ENCODE results near the gene PTPRD.

PTPRD gene

GRCh38 chr9:9299134-9299533 lies 1313.7 kb downstream of the PTPRD start:
- DNase-seq (ENCODE audit: low spot score) = no peak
- in situ Hi-C loops (cut with MboI; ENCODE audit: low sequenced_read_pairs, unreplicated experiment) = no loop called here
- no peak for TF ChIP-seq CTCF (IDR thresholded peaks at IDR 0.05; ENCODE audit: borderline replicate concordance, control extremely low read depth, extremely low read depth, insufficient read depth, missing control alignments)

- DNase-seq (ENCODE audit: low spot score) = no peak
- in situ Hi-C loops (cut with MboI; ENCODE audit: low sequenced_read_pairs, unreplicated experiment) = no loop called here
- TF ChIP-seq CTCF (IDR thresholded peaks at IDR 0.05; ENCODE audit: borderline replicate concordance, control extremely low read depth, extremely low read depth, insufficient read depth, missing control alignments) = no peak
Measured at GRCh38 chr9:9286001-9286400, 1326.8 kb downstream of the PTPRD start.

GRCh38 chr9:9284201-9284600 lies 1328.6 kb downstream of the PTPRD start:
- in situ Hi-C loops (cut with MboI; ENCODE audit: low sequenced_read_pairs, unreplicated experiment) = no loop called here
- TF ChIP-seq CTCF (IDR thresholded peaks at IDR 0.05; ENCODE audit: borderline replicate concordance, control extremely low read depth, extremely low read depth, insufficient read depth, missing control alignments) = no peak
- no peak for DNase-seq (ENCODE audit: low spot score)

GRCh38 chr9:9283159-9283986 lies 1329.4 kb downstream of the PTPRD start:
- TF ChIP-seq CTCF (IDR thresholded peaks at IDR 0.05; ENCODE audit: borderline replicate concordance, control extremely low read depth, extremely low read depth, insufficient read depth, missing control alignments) = no peak

GRCh38 chr9:9275601-9276000 lies 1337.2 kb downstream of the PTPRD start:
- no peak for DNase-seq (ENCODE audit: low spot score)
- TF ChIP-seq CTCF (IDR thresholded peaks at IDR 0.05; ENCODE audit: borderline replicate concordance, control extremely low read depth, extremely low read depth, insufficient read depth, missing control alignments) = no peak
- in situ Hi-C loops (cut with MboI; ENCODE audit: low sequenced_read_pairs, unreplicated experiment) = no loop called here

More at GRCh38 chr9:9283159-9283986, 1329.4 kb downstream of the PTPRD start:
- in situ Hi-C loops (cut with MboI; ENCODE audit: low sequenced_read_pairs, unreplicated experiment) = no loop called here
- DNase-seq (ENCODE audit: low spot score) = no peak

GRCh38 chr9:9257999-9258498 lies 1354.8 kb downstream of the PTPRD start:
- DNase-seq (ENCODE audit: low spot score) = no peak
- TF ChIP-seq CTCF (IDR thresholded peaks at IDR 0.05; ENCODE audit: borderline replicate concordance, control extremely low read depth, extremely low read depth, insufficient read depth, missing control alignments) = no peak
- in situ Hi-C loops (cut with MboI; ENCODE audit: low sequenced_read_pairs, unreplicated experiment) = no loop called here

Data from GM13976 (cell line).